DMS114 treated with DMSO at 0.1 percent for 48 hours (cell line): ENCODE data around the gene MYNN.

ENCODE experiments used
- DNase-seq: peaks from one replicate; lab custom pipeline; 2025; ENCODE audit not compliant: unreplicated experiment; lab: John Stamatoyannopoulos, UW

Gene MYNN

DNA sequence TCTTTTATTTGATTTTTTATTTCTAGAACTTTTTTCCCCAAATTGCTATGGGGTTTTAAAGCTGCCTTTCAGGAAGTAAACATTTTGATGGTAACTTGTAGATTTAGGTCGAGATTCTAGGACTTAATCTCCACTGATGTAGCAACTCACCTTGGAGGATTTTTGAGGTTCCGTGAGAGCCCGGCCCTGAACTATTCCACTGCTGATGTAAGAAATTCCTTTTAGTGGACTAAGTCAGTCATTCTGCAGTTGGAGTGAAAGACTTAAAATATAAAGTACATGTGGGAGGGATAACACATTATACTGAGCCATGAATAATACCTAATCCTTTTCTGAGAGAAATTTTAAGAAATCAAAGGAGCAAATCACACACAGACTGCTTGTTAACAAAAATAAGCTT lies 52.1 kb downstream of the MYNN start:
- no peak for DNase-seq

- no peak for DNase-seq
Measured at GRCh38 chr3:169827712-169828111, 54.5 kb downstream of the MYNN start.

DNA sequence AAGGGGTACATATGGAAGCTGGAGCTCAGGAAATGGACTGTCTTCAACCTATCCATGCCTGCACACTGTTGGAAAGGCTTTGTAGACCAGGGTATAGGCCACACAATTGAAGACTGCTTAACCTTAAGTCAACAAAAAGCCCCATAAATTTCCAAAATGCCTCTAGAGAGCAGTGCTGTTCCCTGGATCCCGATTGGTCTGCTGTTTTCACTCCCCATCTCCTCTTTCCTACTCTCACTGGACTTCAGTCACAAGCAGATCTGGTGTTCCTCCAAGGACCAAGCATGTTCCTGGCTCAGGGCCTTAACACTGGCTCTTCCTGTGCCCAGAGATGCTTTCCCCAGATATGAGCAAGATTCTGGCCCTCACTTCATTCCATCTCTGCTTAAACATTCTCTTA lies 62.3 kb downstream of the MYNN start:
- no peak for DNase-seq

- DNase-seq = no peak
Measured at GRCh38 chr3:169836078-169836941, 63.1 kb downstream of the MYNN start.

DNA sequence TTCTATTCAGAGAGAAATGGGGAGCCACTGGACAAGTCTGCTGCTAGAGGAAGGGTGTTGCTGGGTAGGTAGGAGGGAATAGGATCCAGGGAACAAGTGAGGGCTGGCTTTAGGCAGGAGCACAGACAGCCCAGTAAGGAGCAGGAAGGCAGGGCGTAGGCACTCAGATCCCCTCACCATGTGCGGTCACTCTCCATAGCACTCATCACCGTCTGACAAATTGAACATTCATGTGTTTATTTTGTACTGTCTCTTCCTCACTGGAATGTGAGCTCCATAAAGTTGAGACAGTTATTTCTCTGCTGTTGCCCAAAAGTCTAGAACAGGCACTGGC lies 63.7 kb downstream of the MYNN start:
- DNase-seq = no peak

DNA sequence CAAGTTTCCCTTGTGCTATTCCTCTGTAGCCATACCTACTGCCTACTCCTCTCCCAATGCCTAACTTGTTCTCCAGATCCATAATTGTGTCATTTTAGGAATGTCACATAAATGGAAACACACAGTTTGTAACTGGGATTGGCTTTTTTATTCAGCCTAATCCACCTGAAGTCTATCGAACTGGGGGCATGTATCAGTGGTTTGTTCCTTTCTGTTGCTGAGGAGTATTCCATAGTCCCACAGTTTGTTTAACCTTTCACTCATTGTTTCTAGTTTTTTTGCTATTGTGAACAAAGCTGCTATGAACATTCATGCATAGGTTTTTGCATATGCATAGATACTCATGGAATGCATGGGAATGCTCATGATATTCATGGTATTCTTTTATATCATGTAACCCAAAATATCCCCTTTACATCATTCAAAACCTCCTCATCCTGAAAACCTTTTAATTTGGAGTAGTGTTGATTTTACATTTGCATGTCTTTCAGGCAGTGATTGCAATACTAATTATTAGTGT lies 65.4 kb downstream of the MYNN start:
- no peak for DNase-seq
